Measurements from ENCODE around the gene NSRP1.

NSRP1 gene

DNA sequence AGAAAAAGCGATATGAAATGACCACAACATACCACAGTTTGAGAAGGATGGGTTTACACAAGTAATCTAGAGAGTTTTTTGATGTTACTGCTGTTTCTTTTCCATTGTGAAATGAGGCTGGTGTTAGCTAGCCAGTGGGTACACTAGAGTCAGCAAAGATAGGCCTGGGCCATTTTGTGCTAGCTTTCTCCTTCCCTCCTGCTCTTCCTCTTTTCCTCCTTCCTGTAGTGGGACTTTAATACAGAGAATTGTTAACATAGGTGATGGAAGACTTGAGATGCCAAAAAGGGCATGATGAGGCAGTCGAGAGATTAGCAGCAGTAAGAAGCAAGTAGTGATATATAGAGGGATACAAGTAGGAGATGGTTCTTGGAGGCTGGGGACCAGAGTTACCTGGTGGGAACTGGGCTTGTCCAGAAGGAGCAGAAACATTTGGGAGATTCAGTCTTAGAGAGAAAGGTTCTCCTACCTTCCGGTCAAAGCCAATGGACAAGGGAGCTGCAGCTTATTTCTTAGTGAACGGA lies 7.7 kb downstream of the NSRP1 start:
- Histone ChIP-seq H3K9me2 (replicated peaks; ENCODE audit: control insufficient read depth, low read length) (no peaks in the 10 kb centered on the region), H3K4me3 (ENCODE audit: low read length) (no peak overlapping the region), H3K36me3 (ENCODE audit: control insufficient read depth, low read length) (peaks cover 81% of the 10 kb centered on the region), H3K27me3 (ENCODE audit: control insufficient read depth, low read length) (no peaks in the 10 kb centered on the region), H3K4me1 (ENCODE audit: control insufficient read depth, low read length) (peaks cover 25% of the 10 kb centered on the region), H3K4me2 (ENCODE audit: low read length) (no peak overlapping the region), H3K9me3 (ENCODE audit: control insufficient read depth, insufficient read depth, low read length) (no peaks in the 10 kb centered on the region), H3K27ac (ENCODE audit: low read depth, low read length) (no peak overlapping the region), H4K20me1 (ENCODE audit: control insufficient read depth, insufficient read depth, low read depth, low read length) (peaks cover 17% of the 10 kb centered on the region; the same call in 1 of the 2 replicates), H3F3A (ENCODE audit: control insufficient read depth, insufficient read depth) (peaks cover 14% of the 10 kb centered on the region), H3K79me2 (ENCODE audit: control insufficient read depth, low read length) (peaks cover 91% of the 10 kb centered on the region)
- TF ChIP-seq, protein P1, sequence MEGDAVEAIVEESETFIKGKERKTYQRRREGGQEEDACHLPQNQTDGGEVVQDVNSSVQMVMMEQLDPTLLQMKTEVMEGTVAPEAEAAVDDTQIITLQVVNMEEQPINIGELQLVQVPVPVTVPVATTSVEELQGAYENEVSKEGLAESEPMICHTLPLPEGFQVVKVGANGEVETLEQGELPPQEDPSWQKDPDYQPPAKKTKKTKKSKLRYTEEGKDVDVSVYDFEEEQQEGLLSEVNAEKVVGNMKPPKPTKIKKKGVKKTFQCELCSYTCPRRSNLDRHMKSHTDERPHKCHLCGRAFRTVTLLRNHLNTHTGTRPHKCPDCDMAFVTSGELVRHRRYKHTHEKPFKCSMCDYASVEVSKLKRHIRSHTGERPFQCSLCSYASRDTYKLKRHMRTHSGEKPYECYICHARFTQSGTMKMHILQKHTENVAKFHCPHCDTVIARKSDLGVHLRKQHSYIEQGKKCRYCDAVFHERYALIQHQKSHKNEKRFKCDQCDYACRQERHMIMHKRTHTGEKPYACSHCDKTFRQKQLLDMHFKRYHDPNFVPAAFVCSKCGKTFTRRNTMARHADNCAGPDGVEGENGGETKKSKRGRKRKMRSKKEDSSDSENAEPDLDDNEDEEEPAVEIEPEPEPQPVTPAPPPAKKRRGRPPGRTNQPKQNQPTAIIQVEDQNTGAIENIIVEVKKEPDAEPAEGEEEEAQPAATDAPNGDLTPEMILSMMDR (IDR thresholded peaks at IDR 0.05; ENCODE audit: low read depth, low read length, poor library complexity, severe bottlenecking), result no peak
- no peak for TF ChIP-seq EZH2phosphoT487 (IDR thresholded peaks at IDR 0.05; ENCODE audit: borderline replicate concordance, low read length)

GRCh38 chr17:30130121-30130520 lies 13.5 kb downstream of the NSRP1 start:
- H3K9me3 ChIP-seq (ENCODE audit: control insufficient read depth, insufficient read depth, low read length), result no peaks in the 10 kb centered on the region
- H3K36me3 ChIP-seq (ENCODE audit: control insufficient read depth, low read length), result peaks cover 87% of the 10 kb centered on the region
- peaks cover 88% of the 10 kb centered on the region for H3K79me2 ChIP-seq (ENCODE audit: control insufficient read depth, low read length)
- H4K20me1 ChIP-seq (ENCODE audit: control insufficient read depth, insufficient read depth, low read depth, low read length), result peaks cover 13% of the 10 kb centered on the region; the same call in 1 of the 2 replicates
- no peak overlapping the region for H3K4me2 ChIP-seq (ENCODE audit: low read length)
- no peak overlapping the region for H3K27ac ChIP-seq (ENCODE audit: low read depth, low read length)
- H3K9me2 ChIP-seq (replicated peaks; ENCODE audit: control insufficient read depth, low read length), result no peaks in the 10 kb centered on the region
- H3K4me3 ChIP-seq (ENCODE audit: low read length), result no peak overlapping the region
- H3F3A ChIP-seq (ENCODE audit: control insufficient read depth, insufficient read depth), result no peaks in the 10 kb centered on the region; the same call in 1 of the 2 replicates
- no peaks in the 10 kb centered on the region for H3K27me3 ChIP-seq (ENCODE audit: control insufficient read depth, low read length)
- TF ChIP-seq, protein P1 (IDR thresholded peaks at IDR 0.05; ENCODE audit: low read depth, low read length, poor library complexity, severe bottlenecking), result no peak
- no peak for TF ChIP-seq EZH2phosphoT487 (IDR thresholded peaks at IDR 0.05; ENCODE audit: borderline replicate concordance, low read length)
- peaks cover 3% of the 10 kb centered on the region; the same call in 1 of the 2 replicates for H3K4me1 ChIP-seq (ENCODE audit: control insufficient read depth, low read length)

DNA sequence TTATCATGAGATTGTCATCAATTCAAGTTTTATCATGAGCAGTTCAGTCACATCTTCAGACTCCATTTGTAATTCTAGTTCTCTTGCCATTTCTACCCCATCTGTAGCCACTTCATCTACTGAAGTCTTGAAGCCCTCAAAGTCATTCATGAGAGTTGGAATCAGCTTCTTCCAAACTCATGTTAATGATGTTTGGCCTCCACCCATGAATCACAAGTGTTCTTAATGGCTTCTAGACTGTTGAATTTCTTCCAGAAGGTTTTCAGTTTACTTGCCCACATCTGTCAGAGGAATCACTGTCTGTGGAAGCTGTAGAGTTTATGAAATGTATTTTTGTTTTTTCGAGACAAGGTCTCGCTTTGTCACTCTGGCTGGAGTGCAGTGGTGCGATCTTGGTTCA lies 16.0 kb downstream of the NSRP1 start:
- Histone ChIP-seq H3K27ac (ENCODE audit: low read depth, low read length) (no peak overlapping the region), H3K4me1 (ENCODE audit: control insufficient read depth, low read length) (no peaks in the 10 kb centered on the region), H3K4me2 (ENCODE audit: low read length) (no peak overlapping the region), H3K9me2 (replicated peaks; ENCODE audit: control insufficient read depth, low read length) (no peaks in the 10 kb centered on the region), H3K79me2 (ENCODE audit: control insufficient read depth, low read length) (peaks cover 83% of the 10 kb centered on the region), H3K36me3 (ENCODE audit: control insufficient read depth, low read length) (peaks cover 78% of the 10 kb centered on the region), H3K4me3 (ENCODE audit: low read length) (no peak overlapping the region), H4K20me1 (ENCODE audit: control insufficient read depth, insufficient read depth, low read depth, low read length) (0 out of 2 replicates have a peak, but pooled peaks cover 2% of the 10 kb centered on the region), H3K27me3 (ENCODE audit: control insufficient read depth, low read length) (no peaks in the 10 kb centered on the region), H3F3A (ENCODE audit: control insufficient read depth, insufficient read depth) (peaks cover 2% of the 10 kb centered on the region; the same call in 1 of the 2 replicates), H3K9me3 (ENCODE audit: control insufficient read depth, insufficient read depth, low read length) (no peaks in the 10 kb centered on the region)
- TF ChIP-seq EZH2phosphoT487 (IDR thresholded peaks at IDR 0.05; ENCODE audit: borderline replicate concordance, low read length), result no peak
- TF ChIP-seq, protein P1 (IDR thresholded peaks at IDR 0.05; ENCODE audit: low read depth, low read length, poor library complexity, severe bottlenecking), result no peak

All from DOHH2 (cell line).